CD8-positive, alpha-beta memory T cell (primary cell): Measurements from ENCODE around the gene ALDH5A1. TPM values are rescaled to one million over a fixed set of nuclear protein-coding genes. Genes with fewer than 3 reads are reported as not detected.

ENCODE experiments used
- CTCF ChIA-PET: fragments of 350-600 bp; sonication (Branson Sonifier 250); formaldehyde crosslinking; loops from one replicate; lab custom pipeline; 2021; ENCODE audit warnings: antibody characterized with exemption; lab: Charles Lee
- POLR2A ChIA-PET: fragments of 350-600 bp; sonication (Branson Sonifier 250); formaldehyde crosslinking; loops from one replicate; lab custom pipeline; 2021; ENCODE audit warnings: antibody characterized with exemption; lab: Charles Lee
- DNase-seq, 5 donors: peaks; one replicate each; pipeline versions ENCODE4 v3.0.0 to v3.0.0-alpha.2; 2020 to 2022; ENCODE audit warnings: mixed read lengths in 1 of 5
- H3K27ac ChIP-seq: one replicate; pipeline ENCODE4 v1.7.0; 2013; ENCODE audit warnings: low read depth, mild to moderate bottlenecking, low read length, moderate library complexity
- H3K27me3 ChIP-seq: 2 replicates; pipeline ENCODE4 v1.7.0; 2013; ENCODE audit warnings: low read length, mild to moderate bottlenecking; ENCODE audit not compliant: insufficient read depth, poor library complexity, severe bottlenecking
- H3K36me3 ChIP-seq: 2 replicates; pipeline ENCODE4 v1.7.0; 2013; ENCODE audit warnings: mild to moderate bottlenecking, low read length, moderate library complexity; ENCODE audit not compliant: insufficient read depth
- H3K4me1 ChIP-seq: 2 replicates; pipeline ENCODE4 v1.7.0; 2013; ENCODE audit warnings: mild to moderate bottlenecking, low read length, moderate library complexity; ENCODE audit not compliant: insufficient read depth
- H3K4me3 ChIP-seq: 2 replicates; pipeline ENCODE4 v1.7.0; 2013; ENCODE audit warnings: mild to moderate bottlenecking, low read length
- H3K9me3 ChIP-seq: 2 replicates; pipeline ENCODE4 v1.7.0; 2013; ENCODE audit warnings: mild to moderate bottlenecking, low read length
- H3K27ac Mint-ChIP-seq, 8 donors: one replicate each; pipeline ENCODE4 v1.8.0; 2020 to 2021; ENCODE audit warnings: mixed read lengths in 8 of 8, mild to moderate bottlenecking in 6 of 8, inconsistent platforms in 3 of 8, moderate library complexity in 3 of 8
- H3K27me3 Mint-ChIP-seq, 2 donors: one replicate each; pipeline ENCODE4 v1.8.0; 2020 to 2021; ENCODE audit warnings: mixed read lengths in 2 of 2, mild to moderate bottlenecking in 1 of 2, moderate library complexity in 1 of 2
- H3K36me3 Mint-ChIP-seq, 3 donors: one replicate each; pipeline ENCODE4 v1.8.0; 2020 to 2021; ENCODE audit warnings: mixed read lengths in 3 of 3, inconsistent platforms in 1 of 3, mild to moderate bottlenecking in 1 of 3
- H3K4me1 Mint-ChIP-seq, 3 donors: one replicate each; pipeline ENCODE4 v1.8.0; 2020 to 2021; ENCODE audit warnings: mixed read lengths in 3 of 3, inconsistent platforms in 1 of 3, mild to moderate bottlenecking in 1 of 3
- H3K4me3 Mint-ChIP-seq, 7 donors: one replicate each; pipeline ENCODE4 v1.8.0; 2020 to 2021; ENCODE audit warnings: mixed read lengths in 7 of 7, mild to moderate bottlenecking in 6 of 7, moderate library complexity in 4 of 7, inconsistent platforms in 2 of 7
- H3K9me3 Mint-ChIP-seq, 5 donors: one replicate each; pipeline ENCODE4 v1.8.0; 2020 to 2022; ENCODE audit warnings: mixed read lengths in 5 of 5, mild to moderate bottlenecking in 3 of 5, moderate library complexity in 2 of 5, inconsistent platforms in 1 of 5
- polyA plus RNA-seq: library from polyadenylated mRNA; unstranded; fragments of 300-500 nt; fragmentation: Illumina TruSeq; gene quantifications from one replicate; pipeline ENCODE4 v1.2.3, GENCODE V29; 2021
- total RNA-seq, 2 experiments: library from RNA; stranded (reverse); gene quantifications; one replicate each; pipeline ENCODE4 v1.2.3, GENCODE V29; 2021

ALDH5A1 gene
- total and polyA plus RNA-seq, 3 experiments from 2014 or later, result 11.8 to 15.4 (median 13.2) TPM

GRCh38 chr6:24546439-24546838, 51.7 kb downstream of the ALDH5A1 start:
- Histone ChIP-seq H3K9me3 (no peaks in the 10 kb centered on the region), H3K27ac (no peak overlapping the region), H3K36me3 (no peaks in the 10 kb centered on the region), H3K4me1 (no peaks in the 10 kb centered on the region), H3K27me3 (no peaks in the 10 kb centered on the region), H3K4me3 (no peak overlapping the region)
- no peak overlapping the region for H3K27ac Mint-ChIP-seq
- DNase-seq, result no peak
- H3K9me3 Mint-ChIP-seq, result no peaks in the 10 kb centered on the region
- peaks cover 0 to 2% (median 0%) of the 10 kb centered on the region in 3 donors for H3K36me3 Mint-ChIP-seq
- peaks cover 16 to 29% of the 10 kb centered on the region in 2 donors for H3K27me3 Mint-ChIP-seq
- H3K4me1 Mint-ChIP-seq, result peaks cover 5 to 7% (median 7%) of the 10 kb centered on the region in 3 donors
- no peak overlapping the region for H3K4me3 Mint-ChIP-seq
- POLR2A ChIA-PET, result no interaction called here
- CTCF ChIA-PET, result interaction anchor here (1.8 kb wide), 1 partner anchor 35 kb away, joined by 7 read pairs; no protein-coding TSS in a partner anchor

- no peak overlapping the region for H3K27ac ChIP-seq
- H3K9me3 ChIP-seq, result no peaks in the 10 kb centered on the region
- H3K36me3 Mint-ChIP-seq, result peaks cover 0 to 2% (median 0%) of the 10 kb centered on the region in 3 donors
- H3K4me3 ChIP-seq, result no peak overlapping the region
- ChIA-PET CTCF (interaction anchor here (0.8 to 1.8 kb wide), 2 partner anchors 34 to 118 kb away, joined by 3 to 7 read pairs; no protein-coding TSS in a partner anchor), POLR2A (no interaction called here)
- H3K27me3 ChIP-seq, result no peaks in the 10 kb centered on the region
- H3K36me3 ChIP-seq, result no peaks in the 10 kb centered on the region
- peak overlapping the region in 1 of 7 donors; percentile 10 for H3K4me3 Mint-ChIP-seq
- peaks cover 5 to 7% (median 7%) of the 10 kb centered on the region in 3 donors for H3K4me1 Mint-ChIP-seq
- H3K9me3 Mint-ChIP-seq, result no peaks in the 10 kb centered on the region
- H3K27ac Mint-ChIP-seq, result peak overlapping the region in 1 of 8 donors; percentile 35
- no peaks in the 10 kb centered on the region for H3K4me1 ChIP-seq
- peaks cover 16 to 29% of the 10 kb centered on the region in 2 donors for H3K27me3 Mint-ChIP-seq
- DNase-seq, result peak in 4 of 5 donors; percentile 2 to 53 (median 32)
These were observed 52.5 kb downstream of the ALDH5A1 start for GRCh38 chr6:24547243-24547642.

- DNase-seq, result no peak
- Mint-ChIP-seq H3K9me3 (no peaks in the 10 kb centered on the region), H3K4me1 (peaks cover 5 to 7% (median 7%) of the 10 kb centered on the region in 3 donors), H3K4me3 (no peak overlapping the region), H3K36me3 (peaks cover 0 to 2% (median 0%) of the 10 kb centered on the region in 3 donors), H3K27me3 (peaks cover 16 to 29% of the 10 kb centered on the region in 2 donors), H3K27ac (no peak overlapping the region)
- Histone ChIP-seq H3K27ac (no peak overlapping the region), H3K4me3 (no peak overlapping the region), H3K27me3 (no peaks in the 10 kb centered on the region), H3K4me1 (no peaks in the 10 kb centered on the region), H3K36me3 (no peaks in the 10 kb centered on the region), H3K9me3 (no peaks in the 10 kb centered on the region)
- CTCF ChIA-PET, result no interaction called here
- POLR2A ChIA-PET, result no interaction called here
These were observed 54.4 kb downstream of the ALDH5A1 start for GRCh38 chr6:24549158-24549557.

- no peaks in the 10 kb centered on the region for H3K9me3 Mint-ChIP-seq
- Histone ChIP-seq H3K27ac (no peak overlapping the region), H3K27me3 (no peaks in the 10 kb centered on the region), H3K4me3 (no peak overlapping the region), H3K9me3 (no peaks in the 10 kb centered on the region), H3K36me3 (no peaks in the 10 kb centered on the region), H3K4me1 (no peaks in the 10 kb centered on the region)
- H3K4me3 Mint-ChIP-seq, result no peak overlapping the region
- peaks cover 16 to 30% of the 10 kb centered on the region in 2 donors for H3K27me3 Mint-ChIP-seq
- POLR2A ChIA-PET, result no interaction called here
- peaks cover 5 to 7% (median 7%) of the 10 kb centered on the region in 3 donors for H3K4me1 Mint-ChIP-seq
- DNase-seq, result no peak
- H3K36me3 Mint-ChIP-seq, result peaks cover 0 to 2% (median 0%) of the 10 kb centered on the region in 3 donors
- H3K27ac Mint-ChIP-seq, result no peak overlapping the region
- CTCF ChIA-PET, result interaction anchor here (0.6 kb wide), 1 partner anchor 675 kb away, joined by 3 read pairs; no protein-coding TSS in a partner anchor
These were observed 55.0 kb downstream of the ALDH5A1 start for GRCh38 chr6:24549674-24550353.

GRCh38 chr6:24551139-24551538, 56.4 kb downstream of the ALDH5A1 start:
- Mint-ChIP-seq H3K4me1 (peaks cover 5 to 7% (median 7%) of the 10 kb centered on the region in 3 donors), H3K4me3 (no peak overlapping the region), H3K9me3 (no peaks in the 10 kb centered on the region), H3K27me3 (peaks cover 13 to 28% of the 10 kb centered on the region in 2 donors), H3K36me3 (peaks cover 0 to 2% (median 0%) of the 10 kb centered on the region in 3 donors), H3K27ac (no peak overlapping the region)
- Histone ChIP-seq H3K9me3 (no peaks in the 10 kb centered on the region), H3K27me3 (no peaks in the 10 kb centered on the region), H3K36me3 (no peaks in the 10 kb centered on the region), H3K4me3 (no peak overlapping the region), H3K27ac (no peak overlapping the region), H3K4me1 (no peaks in the 10 kb centered on the region)
- POLR2A ChIA-PET, result no interaction called here
- DNase-seq, result no peak
- CTCF ChIA-PET, result interaction anchor here (1.0 to 1.1 kb wide), 2 partner anchors 13 to 56 kb away, joined by 3 to 5 read pairs; no protein-coding TSS in a partner anchor

GRCh38 chr6:24554474-24554873, 59.7 kb downstream of the ALDH5A1 start:
- Mint-ChIP-seq H3K27me3 (peaks cover 4% of the 10 kb centered on the region in 2 donors), H3K9me3 (no peaks in the 10 kb centered on the region), H3K27ac (no peak overlapping the region), H3K4me3 (no peak overlapping the region), H3K36me3 (no peaks in the 10 kb centered on the region), H3K4me1 (no peaks in the 10 kb centered on the region)
- ChIA-PET CTCF (interaction anchor here (1.6 kb wide), 1 partner anchor 29 kb away, joined by 4 read pairs; no protein-coding TSS in a partner anchor), POLR2A (no interaction called here)
- H3K36me3 ChIP-seq, result no peaks in the 10 kb centered on the region
- H3K4me1 ChIP-seq, result no peaks in the 10 kb centered on the region
- H3K27ac ChIP-seq, result no peak overlapping the region
- no peaks in the 10 kb centered on the region for H3K9me3 ChIP-seq
- DNase-seq, result no peak
- H3K27me3 ChIP-seq, result no peaks in the 10 kb centered on the region
- no peak overlapping the region for H3K4me3 ChIP-seq

- POLR2A ChIA-PET, result no interaction called here
- no peaks in the 10 kb centered on the region for H3K9me3 ChIP-seq
- H3K27ac ChIP-seq, result no peak overlapping the region
- peaks cover 1 to 24% of the 10 kb centered on the region in 2 donors for H3K27me3 Mint-ChIP-seq
- no peaks in the 10 kb centered on the region for H3K27me3 ChIP-seq
- CTCF ChIA-PET, result interaction anchor here (1.2 kb wide), 1 partner anchor 23 kb away, joined by 3 read pairs; no protein-coding TSS in a partner anchor
- no peaks in the 10 kb centered on the region for H3K36me3 ChIP-seq
- H3K4me1 ChIP-seq, result no peaks in the 10 kb centered on the region
- no peaks in the 10 kb centered on the region for H3K4me1 Mint-ChIP-seq
- H3K9me3 Mint-ChIP-seq, result no peaks in the 10 kb centered on the region
- no peaks in the 10 kb centered on the region for H3K36me3 Mint-ChIP-seq
- H3K4me3 ChIP-seq, result no peak overlapping the region
- no peak overlapping the region for H3K4me3 Mint-ChIP-seq
- DNase-seq, result no peak
- no peak overlapping the region for H3K27ac Mint-ChIP-seq
These were observed 63.7 kb downstream of the ALDH5A1 start for GRCh38 chr6:24558516-24558915.

GRCh38 chr6:24564081-24564480, 69.3 kb downstream of the ALDH5A1 start:
- Histone ChIP-seq H3K4me3 (no peak overlapping the region), H3K27me3 (no peaks in the 10 kb centered on the region), H3K27ac (no peak overlapping the region), H3K36me3 (no peaks in the 10 kb centered on the region), H3K9me3 (no peaks in the 10 kb centered on the region), H3K4me1 (no peaks in the 10 kb centered on the region)
- ChIA-PET CTCF (interaction anchor here (1.1 to 1.4 kb wide), 2 partner anchors 17 to 21 kb away, joined by 3 read pairs; no protein-coding TSS in a partner anchor), POLR2A (no interaction called here)
- H3K9me3 Mint-ChIP-seq, result no peaks in the 10 kb centered on the region
- no peak overlapping the region for H3K27ac Mint-ChIP-seq
- H3K4me1 Mint-ChIP-seq, result no peaks in the 10 kb centered on the region
- no peak overlapping the region for H3K4me3 Mint-ChIP-seq
- DNase-seq, result no peak
- H3K36me3 Mint-ChIP-seq, result no peaks in the 10 kb centered on the region
- H3K27me3 Mint-ChIP-seq, result peaks cover 1 to 24% of the 10 kb centered on the region in 2 donors
